COLO668 (cell line): ENCODE results near the gene ATAD1.
"Not testable (repeated sequence)": the region's sequence is repeated elsewhere in the genome, so short reads cannot be mapped to it uniquely, and the experiment has no call there.

ENCODE experiments used
- DNase-seq: peaks from one replicate; lab custom pipeline; 2025; ENCODE audit not compliant: unreplicated experiment; lab: John Stamatoyannopoulos, UW

ATAD1 gene

DNA sequence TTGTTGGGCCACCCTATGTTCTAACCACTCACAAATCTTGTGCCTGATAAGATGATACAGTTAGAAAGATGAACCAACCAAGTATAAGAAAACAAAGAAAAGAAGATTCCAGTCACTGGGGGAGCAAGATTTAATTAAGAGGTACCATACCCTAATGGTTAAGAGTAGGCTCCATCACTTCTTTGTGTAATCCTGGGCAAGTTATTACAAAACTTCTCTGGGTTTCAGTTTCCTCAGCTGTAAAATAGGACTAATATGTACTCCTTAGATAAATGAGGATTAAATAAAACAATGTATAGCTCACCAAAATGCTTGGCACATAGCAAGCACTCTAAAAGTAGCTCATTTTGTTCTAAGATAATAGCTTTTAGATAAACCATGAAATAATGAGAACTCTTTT is 58.5 kb downstream of the ATAD1 start:
- no peak for DNase-seq

- no peak for DNase-seq
Observed at GRCh38 chr10:87757685-87758084, 60.3 kb downstream of the ATAD1 start.

GRCh38 chr10:87753995-87754866 is 63.8 kb downstream of the ATAD1 start:
- DNase-seq, result no peak

- DNase-seq, result no peak
Observed at GRCh38 chr10:87752566-87752965, 65.5 kb downstream of the ATAD1 start.

DNA sequence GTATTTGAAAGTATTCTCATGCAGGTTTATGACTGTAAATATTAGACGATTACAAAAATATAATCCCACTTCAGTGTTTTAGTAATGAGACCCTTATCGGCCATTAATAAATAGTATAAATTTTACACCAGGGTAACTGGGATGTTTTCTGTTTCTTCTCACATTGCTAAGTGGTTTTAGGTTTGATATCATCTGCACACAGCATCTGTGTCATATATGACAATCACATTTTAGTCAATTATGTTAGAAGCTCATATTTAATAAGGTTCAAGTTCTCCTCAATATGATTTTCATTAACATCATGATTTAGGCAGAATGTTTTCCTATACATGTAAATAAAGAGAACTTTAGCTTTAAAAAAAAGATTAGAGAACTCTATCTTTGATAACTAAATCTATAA is 66.8 kb downstream of the ATAD1 start:
- no peak for DNase-seq

DNA sequence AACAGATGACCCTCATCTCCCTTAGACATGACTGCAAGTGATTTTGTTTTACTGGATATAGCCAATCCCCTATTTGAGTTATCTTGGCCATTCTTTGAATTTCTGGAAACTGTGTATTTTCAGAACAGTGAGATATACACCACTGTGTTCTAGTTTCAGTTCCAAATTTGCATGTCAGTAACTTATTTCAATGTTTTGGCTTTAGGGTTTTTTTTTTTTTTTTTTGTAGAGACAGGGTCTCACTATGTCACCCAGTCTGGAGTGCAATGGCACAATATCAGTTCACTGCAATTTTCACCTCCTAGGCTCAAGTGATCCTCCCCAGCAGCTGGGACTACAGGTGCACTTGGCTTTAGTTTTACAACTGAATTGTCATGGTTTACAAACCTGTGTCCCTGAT is 67.2 kb downstream of the ATAD1 start:
- DNase-seq, result no peak

GRCh38 chr10:87750001-87750671 is 67.9 kb downstream of the ATAD1 start:
- no peak for DNase-seq

DNA sequence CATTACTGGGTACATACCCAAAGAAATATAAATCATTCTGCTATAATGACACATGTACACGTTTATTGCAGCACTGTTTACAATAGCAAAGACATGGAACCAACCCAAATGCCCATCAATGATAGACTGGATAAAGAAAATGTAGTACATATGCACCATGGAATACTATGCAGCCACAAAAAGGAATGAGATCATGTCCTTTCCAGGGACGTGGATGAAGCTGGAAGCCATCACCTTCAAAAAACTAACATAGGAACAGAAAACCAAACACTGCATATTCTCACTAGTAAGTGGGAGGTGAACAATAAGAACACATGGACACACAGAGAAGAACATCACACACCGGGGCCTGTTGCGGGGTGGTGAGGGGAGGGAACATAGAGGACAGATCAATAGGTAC is 69.8 kb downstream of the ATAD1 start:
- not testable (repeated sequence) for DNase-seq

- no peak for DNase-seq
Observed at GRCh38 chr10:87746911-87747310, 71.1 kb downstream of the ATAD1 start.

DNA sequence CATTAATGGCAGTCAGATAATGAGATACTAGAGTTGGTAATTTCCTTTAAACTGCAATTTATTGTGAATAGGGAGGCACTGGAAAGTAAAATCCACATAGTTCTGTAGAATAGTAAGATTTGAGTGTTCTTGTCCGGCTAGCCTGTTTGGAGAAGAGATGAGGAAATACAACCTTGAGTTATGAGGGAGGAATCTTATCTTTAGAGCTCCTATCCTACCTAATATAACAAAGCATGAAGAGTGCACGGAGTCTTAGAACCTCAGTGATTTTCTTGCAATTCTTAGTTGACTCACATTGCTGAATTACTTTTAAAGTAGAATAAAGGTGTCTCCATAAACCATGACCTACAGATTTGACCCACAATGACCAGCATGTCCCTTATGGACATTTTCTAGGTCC is 73.4 kb downstream of the ATAD1 start:
- DNase-seq, result no peak

- DNase-seq, result not testable (repeated sequence)
Observed at GRCh38 chr10:87742992-87743610, 74.9 kb downstream of the ATAD1 start.

DNA sequence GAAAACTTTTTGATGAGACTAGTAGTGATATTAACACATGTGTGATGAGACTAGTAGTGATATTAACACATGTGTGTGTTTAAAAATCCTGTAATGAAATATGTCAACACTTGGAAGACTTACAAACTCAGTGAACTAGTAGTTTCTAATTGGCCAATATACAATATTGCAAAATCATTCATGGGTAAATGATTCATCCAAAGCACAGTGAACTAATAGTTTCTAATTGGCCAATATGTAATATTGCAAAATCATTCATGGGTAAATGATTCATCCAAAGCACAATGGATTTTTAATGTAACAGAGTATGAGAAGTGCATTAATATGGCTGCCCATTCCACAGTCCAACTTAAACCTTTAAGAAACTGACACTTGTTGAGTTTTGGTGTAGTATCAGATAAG is 77.8 kb downstream of the ATAD1 start:
- DNase-seq, result no peak

GRCh38 chr10:87739703-87740102 is 78.3 kb downstream of the ATAD1 start:
- no peak for DNase-seq

DNA sequence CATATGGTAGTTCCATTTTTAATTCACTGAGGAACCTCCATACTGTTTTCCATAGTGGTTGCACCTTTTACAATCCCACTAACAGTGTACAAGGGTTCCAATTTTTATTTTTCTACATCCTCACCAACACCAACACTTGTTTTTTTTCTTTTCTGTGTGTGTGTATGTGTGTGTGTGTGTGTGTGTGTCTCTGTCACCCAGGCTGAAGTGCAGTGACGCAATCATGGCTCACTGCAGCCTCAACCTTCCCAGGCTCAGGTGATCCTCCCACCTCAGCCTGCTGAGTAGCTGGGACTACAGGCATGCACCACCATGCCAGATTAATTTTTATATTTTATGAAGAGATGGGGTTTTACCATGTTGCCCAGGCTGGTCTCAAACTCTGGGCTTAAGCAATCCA is 79.8 kb downstream of the ATAD1 start:
- DNase-seq, result not testable (repeated sequence)

GRCh38 chr10:87734987-87735827 is 82.8 kb downstream of the ATAD1 start:
- DNase-seq, result no peak

DNA sequence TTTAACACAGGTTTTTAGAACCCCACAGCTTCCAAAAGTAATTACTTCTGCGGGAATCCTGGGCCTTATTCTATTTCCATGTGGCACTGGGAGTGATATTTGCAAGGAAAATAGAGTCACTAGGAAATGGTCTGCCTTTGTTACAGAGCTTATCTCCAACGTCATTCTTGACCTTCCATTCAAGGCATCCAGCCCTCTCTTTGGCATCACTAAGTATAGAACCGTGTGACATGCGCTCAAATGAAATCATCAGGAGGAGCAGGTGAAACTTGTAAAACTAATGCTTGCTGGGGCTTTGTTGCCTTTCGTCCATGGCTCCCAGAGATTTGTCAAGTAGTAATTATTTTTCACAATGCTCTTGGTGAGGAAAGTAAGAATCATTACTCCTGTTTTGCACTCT is 84.9 kb downstream of the ATAD1 start:
- DNase-seq, result no peak

DNA sequence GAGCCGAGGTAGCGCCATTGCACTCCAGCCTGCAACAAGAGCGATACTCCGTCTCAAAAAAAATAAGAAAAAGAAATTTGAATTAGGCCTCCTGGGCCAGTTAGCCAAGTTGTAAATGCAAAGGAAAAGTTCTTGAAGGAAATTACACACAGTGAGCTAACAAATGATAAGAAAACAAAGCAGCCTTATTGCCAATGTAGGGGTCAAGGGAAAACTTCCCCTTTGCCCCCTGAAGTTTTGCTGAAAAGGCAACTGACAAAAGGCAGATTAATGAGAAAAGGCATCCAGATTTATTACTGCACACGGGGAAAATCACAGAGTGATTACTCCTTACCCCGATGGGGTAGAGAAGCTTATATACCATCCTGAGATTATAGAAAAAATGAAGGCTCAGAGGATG is 88.1 kb downstream of the ATAD1 start:
- DNase-seq, result no peak

DNA sequence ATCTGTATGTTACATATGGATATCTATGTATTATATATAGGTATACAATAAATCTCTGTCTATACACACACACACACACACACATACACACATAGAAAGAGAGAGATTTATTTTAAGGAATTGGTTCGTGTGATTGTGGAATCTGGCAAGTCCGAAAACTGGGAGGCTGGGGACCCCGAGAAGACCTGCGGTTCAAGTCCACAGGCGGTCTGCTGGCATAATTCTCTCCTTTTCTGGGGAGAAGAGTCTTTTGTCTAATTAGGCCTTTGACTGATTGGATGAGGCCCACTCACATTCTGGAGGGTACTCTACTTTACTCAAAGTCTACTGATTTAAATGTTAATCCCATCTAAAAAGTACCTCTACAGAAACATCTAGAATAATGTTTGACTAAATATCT is 93.2 kb downstream of the ATAD1 start:
- DNase-seq, result no peak

- no peak for DNase-seq
Observed at GRCh38 chr10:87723500-87723899, 94.5 kb downstream of the ATAD1 start.

GRCh38 chr10:87722716-87723115 is 95.3 kb downstream of the ATAD1 start:
- DNase-seq, result no peak

DNA sequence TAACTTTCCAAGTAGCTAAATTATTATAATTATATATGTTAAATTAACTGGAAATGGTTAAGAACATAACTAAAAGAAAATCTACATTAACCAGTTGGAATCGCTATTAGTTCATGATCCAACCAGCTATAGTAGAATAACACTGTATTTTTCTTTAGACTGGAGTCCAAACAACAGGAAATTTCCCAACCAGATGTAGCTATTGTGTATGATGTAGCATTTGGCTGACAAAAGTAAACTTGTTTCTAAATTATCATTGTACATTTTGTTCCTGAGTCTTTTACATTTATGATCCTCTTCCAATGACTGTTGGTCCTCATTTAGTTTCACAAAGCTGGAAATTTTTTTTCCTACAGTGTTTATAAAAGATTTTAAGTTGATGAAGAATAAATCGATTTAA is 96.2 kb downstream of the ATAD1 start:
- DNase-seq, result no peak
